ENCODE results near the gene COPS7A.

DNA sequence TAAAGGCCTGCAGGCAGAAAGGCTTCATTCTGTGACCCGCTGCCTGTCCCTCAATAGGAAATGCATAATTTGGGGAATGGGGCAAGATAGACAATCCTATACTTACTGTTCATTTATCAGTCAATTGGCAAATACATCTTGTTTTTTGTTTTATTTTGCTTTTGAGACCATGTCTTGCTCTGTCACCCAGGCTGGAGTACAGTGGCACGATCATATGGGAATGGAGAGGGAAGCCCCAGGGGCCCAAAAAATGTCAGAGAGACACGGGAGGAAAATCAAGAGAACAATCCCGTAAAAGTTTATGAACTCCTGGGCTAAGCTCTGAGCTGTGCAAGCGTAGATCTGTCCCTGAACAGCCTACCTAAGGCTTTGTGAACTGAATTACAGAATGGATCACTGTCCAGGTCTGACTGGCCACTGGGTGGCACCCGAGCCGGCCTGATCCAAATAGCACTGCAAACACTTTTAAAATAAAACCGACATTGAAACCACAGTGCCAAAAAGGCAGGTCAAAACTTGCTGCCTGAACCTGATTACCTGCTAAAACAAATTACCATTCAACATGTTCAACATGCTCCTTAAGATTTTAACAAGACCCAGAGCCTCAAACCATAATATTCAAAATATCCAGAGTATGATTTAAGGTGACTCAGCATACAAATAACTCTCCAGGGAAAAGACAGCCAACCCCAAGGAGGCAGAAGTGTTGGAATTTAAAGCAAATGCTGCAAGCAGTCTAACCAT, 11.8 kb downstream of the COPS7A start:
- TF ChIP-seq, protein P1, sequence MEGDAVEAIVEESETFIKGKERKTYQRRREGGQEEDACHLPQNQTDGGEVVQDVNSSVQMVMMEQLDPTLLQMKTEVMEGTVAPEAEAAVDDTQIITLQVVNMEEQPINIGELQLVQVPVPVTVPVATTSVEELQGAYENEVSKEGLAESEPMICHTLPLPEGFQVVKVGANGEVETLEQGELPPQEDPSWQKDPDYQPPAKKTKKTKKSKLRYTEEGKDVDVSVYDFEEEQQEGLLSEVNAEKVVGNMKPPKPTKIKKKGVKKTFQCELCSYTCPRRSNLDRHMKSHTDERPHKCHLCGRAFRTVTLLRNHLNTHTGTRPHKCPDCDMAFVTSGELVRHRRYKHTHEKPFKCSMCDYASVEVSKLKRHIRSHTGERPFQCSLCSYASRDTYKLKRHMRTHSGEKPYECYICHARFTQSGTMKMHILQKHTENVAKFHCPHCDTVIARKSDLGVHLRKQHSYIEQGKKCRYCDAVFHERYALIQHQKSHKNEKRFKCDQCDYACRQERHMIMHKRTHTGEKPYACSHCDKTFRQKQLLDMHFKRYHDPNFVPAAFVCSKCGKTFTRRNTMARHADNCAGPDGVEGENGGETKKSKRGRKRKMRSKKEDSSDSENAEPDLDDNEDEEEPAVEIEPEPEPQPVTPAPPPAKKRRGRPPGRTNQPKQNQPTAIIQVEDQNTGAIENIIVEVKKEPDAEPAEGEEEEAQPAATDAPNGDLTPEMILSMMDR (IDR thresholded peaks at IDR 0.05): peak; percentile 46 to 78 (median 61)
- no peak for TF ChIP-seq EP300 (IDR thresholded peaks at IDR 0.05)
- TF ChIP-seq POLR2A (IDR thresholded peaks at IDR 0.05): no peak

All from tibial nerve (tissue), 4 donors.